Neuron (in vitro differentiated cells): Measurements from ENCODE around the gene DOCK11.
"Not testable (repeated sequence)": the region's sequence is repeated elsewhere in the genome, so short reads cannot be mapped to it uniquely, and the experiment has no call there.

Source experiments
- H2AFZ ChIP-seq: one replicate; pipeline ENCODE4 v1.6.1; 2013; ENCODE audit warnings: low read depth, mild to moderate bottlenecking, inconsistent platforms, low read length, moderate library complexity
- H3K27me3 ChIP-seq: one replicate; pipeline ENCODE4 v1.6.1; 2013; ENCODE audit warnings: low read length; ENCODE audit not compliant: insufficient read depth
- H3K36me3 ChIP-seq: one replicate; pipeline ENCODE4 v1.6.1; 2013; ENCODE audit warnings: low read length; ENCODE audit not compliant: insufficient read depth
- H3K4me1 ChIP-seq: one replicate; pipeline ENCODE4 v1.6.1; 2013; ENCODE audit warnings: low read length; ENCODE audit not compliant: insufficient read depth
- H3K4me3 ChIP-seq: 2 replicates; pipeline ENCODE4 v1.5.1; 2013; ENCODE audit warnings: mild to moderate bottlenecking, low read length, moderate library complexity
- H3K9me3 ChIP-seq: one replicate; pipeline ENCODE4 v1.6.1; 2013; ENCODE audit warnings: low read length

The DOCK11 gene

GRCh38 chrX:118724365-118724764, 228.8 kb downstream of the DOCK11 start:
- no peaks in the 10 kb centered on the region for H3K36me3 ChIP-seq
- H3K9me3 ChIP-seq, result no peaks in the 10 kb centered on the region
- no peaks in the 10 kb centered on the region for H3K27me3 ChIP-seq
- H3K4me1 ChIP-seq, result no peaks in the 10 kb centered on the region
- H2AFZ ChIP-seq, result no peak overlapping the region
- H3K4me3 ChIP-seq, result no peak overlapping the region

GRCh38 chrX:118724775-118725174, 229.2 kb downstream of the DOCK11 start:
- H3K4me1 ChIP-seq, result no peaks in the 10 kb centered on the region

GRCh38 chrX:118726396-118726795, 230.8 kb downstream of the DOCK11 start:
- H3K36me3 ChIP-seq, result no peaks in the 10 kb centered on the region
- no peaks in the 10 kb centered on the region for H3K9me3 ChIP-seq
- H2AFZ ChIP-seq, result no peak overlapping the region
- H3K27me3 ChIP-seq, result no peaks in the 10 kb centered on the region
- H3K4me3 ChIP-seq, result no peak overlapping the region
- H3K4me1 ChIP-seq, result no peaks in the 10 kb centered on the region

More at GRCh38 chrX:118724775-118725174, 229.2 kb downstream of the DOCK11 start:
- Histone ChIP-seq H3K9me3 (no peaks in the 10 kb centered on the region), H2AFZ (no peak overlapping the region), H3K36me3 (no peaks in the 10 kb centered on the region), H3K27me3 (no peaks in the 10 kb centered on the region), H3K4me3 (no peak overlapping the region)

GRCh38 chrX:118726887-118727685, 231.5 kb downstream of the DOCK11 start, which contains the start of gene IL13RA1:
Gene IL13RA1 (plus strand): TSS chrX:118727606. CDS start chrX:118727639, 33 bp downstream.
- H3K4me3 ChIP-seq, result peak within 1 kb of the TSS; percentile 45
- no peaks in the 10 kb centered on the region for H3K4me1 ChIP-seq
- H3K27me3 ChIP-seq, result no peaks in the 10 kb centered on the region
- peak within 1 kb of the TSS; percentile 59 for H2AFZ ChIP-seq
- no peaks in the 10 kb centered on the region for H3K9me3 ChIP-seq
- no peaks in the 10 kb centered on the region for H3K36me3 ChIP-seq

- Histone ChIP-seq H3K4me3 (peak overlapping the region; percentile 45), H3K27me3 (no peaks in the 10 kb centered on the region), H3K36me3 (no peaks in the 10 kb centered on the region), H2AFZ (peak overlapping the region; percentile 59), H3K4me1 (no peaks in the 10 kb centered on the region), H3K9me3 (no peaks in the 10 kb centered on the region)
Observed at GRCh38 chrX:118727686-118728339, 232.2 kb downstream of the DOCK11 start.

GRCh38 chrX:118729042-118729652, 233.5 kb downstream of the DOCK11 start:
- H3K36me3 ChIP-seq, result no peaks in the 10 kb centered on the region
- H3K27me3 ChIP-seq, result no peaks in the 10 kb centered on the region
- H3K4me3 ChIP-seq, result no peak overlapping the region
- no peak overlapping the region for H2AFZ ChIP-seq
- H3K9me3 ChIP-seq, result no peaks in the 10 kb centered on the region
- H3K4me1 ChIP-seq, result no peaks in the 10 kb centered on the region

- H3K9me3 ChIP-seq, result no peaks in the 10 kb centered on the region
- H3K4me1 ChIP-seq, result no peaks in the 10 kb centered on the region
- no peak overlapping the region for H3K4me3 ChIP-seq
- H3K27me3 ChIP-seq, result no peaks in the 10 kb centered on the region
- H3K36me3 ChIP-seq, result no peaks in the 10 kb centered on the region
- no peak overlapping the region for H2AFZ ChIP-seq
Observed at GRCh38 chrX:118730500-118731247, 235.1 kb downstream of the DOCK11 start.

- H3K4me1 ChIP-seq, H3K27me3 ChIP-seq, H3K36me3 ChIP-seq: not testable (repeated sequence)
Observed at GRCh38 chrX:118732551-118732950, 236.9 kb downstream of the DOCK11 start.

GRCh38 chrX:118734909-118735308, 239.3 kb downstream of the DOCK11 start:
- no peaks in the 10 kb centered on the region for H3K9me3 ChIP-seq
- no peaks in the 10 kb centered on the region for H3K27me3 ChIP-seq
- H2AFZ ChIP-seq, result no peak overlapping the region
- H3K4me1 ChIP-seq, result no peaks in the 10 kb centered on the region
- H3K36me3 ChIP-seq, result no peaks in the 10 kb centered on the region
- H3K4me3 ChIP-seq, result no peak overlapping the region

More at GRCh38 chrX:118732551-118732950, 236.9 kb downstream of the DOCK11 start:
- not testable (repeated sequence) for H2AFZ ChIP-seq, H3K9me3 ChIP-seq, H3K4me3 ChIP-seq
